Stimulated activated CD8-positive, alpha-beta memory T cell treated with anti-CD3 and anti-CD28 coated beads, Interleukin-12 subunit alpha, Interleukin-12 subunit beta, amount 100 ng/mL, for 24 hours (primary cell): ENCODE results near the gene SLC4A3.

Experiments
- DNase-seq: peaks from one replicate; pipeline ENCODE4 v3.0.0-alpha.2; 2020; ENCODE audit errors: extremely low read depth

Gene SLC4A3

DNA sequence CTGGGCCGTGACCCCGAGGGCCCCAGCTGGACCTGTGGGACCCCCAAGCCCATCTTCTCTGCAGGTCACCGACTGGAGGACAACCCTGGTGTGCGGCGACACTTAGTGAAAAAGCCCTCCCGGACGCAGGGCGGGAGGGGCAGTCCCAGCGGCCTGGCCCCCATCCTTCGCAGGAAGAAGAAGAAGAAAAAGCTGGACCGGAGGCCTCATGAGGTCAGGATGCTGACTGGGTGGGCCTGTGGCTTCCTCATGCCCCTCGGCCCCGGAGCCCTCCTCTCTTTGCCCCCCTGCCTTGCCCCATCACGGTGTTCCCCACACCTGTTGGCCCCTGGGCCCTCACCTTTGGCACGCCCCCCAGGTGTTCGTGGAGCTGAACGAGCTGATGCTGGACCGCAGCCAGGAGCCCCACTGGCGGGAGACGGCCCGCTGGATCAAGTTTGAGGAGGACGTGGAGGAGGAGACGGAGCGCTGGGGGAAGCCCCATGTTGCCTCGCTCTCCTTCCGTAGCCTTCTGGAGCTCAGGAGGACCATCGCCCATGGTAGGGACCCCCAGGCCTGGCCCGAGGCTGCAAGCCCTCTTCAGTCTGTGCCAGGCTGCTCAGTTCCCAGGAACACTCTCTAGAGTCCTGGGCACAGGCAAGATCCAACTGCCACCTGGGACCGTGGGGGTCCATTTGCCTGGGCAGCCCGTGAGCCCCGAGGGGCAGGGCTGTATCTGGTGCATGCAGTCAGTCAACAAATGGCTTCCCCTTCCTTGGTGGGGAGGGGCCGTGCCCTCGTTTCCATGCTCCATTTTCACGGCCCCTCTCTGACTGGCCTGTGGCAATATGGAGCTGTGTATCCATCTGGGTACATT lies 4.7 kb downstream of the SLC4A3 start:
- DNase-seq = no peak

DNA sequence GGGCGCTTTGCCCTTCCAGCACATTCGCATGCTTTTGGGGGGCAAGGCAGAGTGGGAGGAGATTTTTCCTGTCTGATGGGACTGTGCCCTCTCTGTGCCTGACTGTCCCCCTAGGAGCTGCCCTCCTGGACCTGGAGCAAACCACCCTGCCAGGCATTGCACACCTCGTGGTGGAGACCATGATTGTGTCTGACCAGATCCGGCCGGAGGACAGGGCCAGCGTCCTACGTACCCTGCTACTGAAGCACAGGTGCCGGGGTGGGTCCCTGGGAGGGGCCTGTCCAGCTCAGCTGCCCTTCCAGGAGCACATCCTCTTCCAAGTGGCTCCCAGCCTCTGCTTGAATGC lies 5.3 kb downstream of the SLC4A3 start:
- no peak for DNase-seq

DNA sequence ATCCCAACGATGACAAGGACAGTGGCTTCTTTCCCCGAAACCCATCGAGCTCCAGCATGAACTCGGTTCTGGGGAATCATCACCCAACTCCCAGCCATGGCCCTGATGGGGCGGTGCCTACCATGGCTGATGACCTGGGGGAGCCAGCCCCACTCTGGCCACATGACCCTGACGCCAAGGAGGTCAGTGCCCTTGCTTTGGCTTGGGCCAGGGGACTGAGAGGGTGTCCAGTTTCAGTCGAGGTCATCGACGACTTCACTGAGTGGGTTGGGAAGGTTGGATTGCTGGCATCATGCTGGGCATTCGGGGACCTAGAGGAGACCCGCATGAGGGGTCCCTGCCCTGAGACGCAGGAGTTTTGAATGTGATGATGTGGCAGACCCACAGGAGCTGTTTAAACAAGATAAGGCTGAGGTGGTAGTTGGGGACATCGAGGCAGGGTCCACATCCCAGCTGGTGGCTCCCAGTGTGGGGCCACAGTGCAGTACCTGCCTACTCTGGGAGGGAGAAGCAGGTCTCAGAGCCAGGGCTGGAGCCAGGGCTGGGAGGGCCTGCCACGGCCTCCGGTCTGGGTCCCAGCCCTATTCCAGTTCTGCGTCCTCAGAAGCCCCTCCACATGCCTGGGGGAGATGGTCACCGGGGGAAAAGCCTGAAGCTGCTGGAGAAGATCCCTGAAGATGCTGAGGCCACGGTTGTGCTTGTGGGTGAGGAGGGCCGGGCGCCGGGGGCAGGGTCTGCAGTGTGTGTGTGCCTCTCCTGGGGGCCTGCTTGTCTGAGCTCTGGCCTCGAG lies 6.0 kb downstream of the SLC4A3 start:
- no peak for DNase-seq

DNA sequence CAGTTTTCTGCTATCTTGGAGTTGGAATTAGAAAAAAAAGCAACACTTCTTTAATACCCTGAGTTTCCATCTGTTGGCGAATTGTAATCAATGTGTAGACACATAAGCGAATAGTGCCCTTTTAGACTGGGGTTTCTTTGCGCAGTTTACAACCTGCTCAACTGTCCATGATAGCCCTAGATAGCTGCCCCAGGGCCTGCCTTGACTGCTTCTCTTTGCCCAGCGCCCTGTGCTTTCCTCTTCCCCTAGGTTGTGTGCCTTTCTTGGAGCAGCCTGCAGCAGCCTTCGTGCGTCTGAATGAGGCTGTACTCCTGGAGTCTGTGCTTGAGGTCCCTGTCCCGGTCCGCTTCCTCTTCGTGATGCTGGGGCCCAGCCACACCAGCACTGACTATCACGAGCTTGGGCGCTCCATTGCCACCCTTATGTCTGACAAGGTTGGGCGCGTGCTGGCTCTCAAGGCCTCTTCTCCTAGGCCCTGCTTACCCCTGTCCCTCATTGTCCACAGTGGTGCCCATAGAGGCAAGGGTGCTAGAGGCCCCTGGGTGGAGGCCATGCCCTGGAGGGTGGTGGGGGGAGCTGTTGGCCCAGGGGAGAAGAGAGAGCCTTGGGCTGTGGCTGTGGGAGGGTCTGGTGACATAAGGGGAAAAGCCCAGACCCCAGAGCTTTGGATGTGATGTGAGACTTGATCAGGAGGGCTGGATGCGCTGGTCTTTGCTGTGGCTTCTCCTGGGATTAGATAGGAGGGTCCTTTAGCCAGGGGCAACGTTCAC lies 6.9 kb downstream of the SLC4A3 start:
- DNase-seq = no peak

DNA sequence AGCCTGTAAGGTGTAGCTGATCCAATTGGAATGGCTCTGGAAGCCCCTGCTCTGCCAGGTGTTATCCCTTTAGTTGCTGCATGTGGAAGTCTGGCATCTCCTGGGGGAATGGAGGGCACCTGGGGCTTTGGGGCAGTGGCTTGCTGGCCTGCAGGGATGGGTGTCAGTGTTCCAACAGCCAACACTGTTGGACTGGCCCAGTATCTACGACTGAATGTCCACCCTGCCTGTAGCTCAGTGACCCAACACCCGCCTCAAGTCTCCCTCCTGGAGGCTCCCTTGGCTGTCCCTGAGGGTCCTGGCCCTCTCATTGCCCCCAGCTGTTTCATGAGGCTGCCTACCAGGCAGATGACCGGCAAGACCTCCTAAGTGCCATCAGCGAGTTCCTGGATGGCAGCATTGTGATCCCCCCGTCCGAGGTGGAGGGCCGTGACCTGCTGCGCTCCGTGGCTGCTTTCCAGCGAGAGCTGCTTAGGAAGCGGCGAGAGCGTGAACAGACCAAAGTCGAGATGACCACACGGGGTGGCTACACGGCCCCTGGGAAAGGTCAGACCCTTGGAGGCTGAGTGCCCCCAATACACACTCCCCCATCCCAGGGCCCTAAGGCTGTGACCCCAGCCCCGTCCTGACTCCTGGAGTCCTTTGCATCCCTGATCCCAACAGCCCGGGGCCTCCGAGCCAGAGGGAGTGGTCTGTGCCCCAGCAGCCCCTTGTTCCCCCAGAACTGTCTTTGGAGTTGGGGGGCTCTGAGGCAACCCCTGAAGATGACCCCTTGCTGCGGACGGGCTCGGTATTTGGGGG lies 7.7 kb downstream of the SLC4A3 start:
- no peak for DNase-seq

DNA sequence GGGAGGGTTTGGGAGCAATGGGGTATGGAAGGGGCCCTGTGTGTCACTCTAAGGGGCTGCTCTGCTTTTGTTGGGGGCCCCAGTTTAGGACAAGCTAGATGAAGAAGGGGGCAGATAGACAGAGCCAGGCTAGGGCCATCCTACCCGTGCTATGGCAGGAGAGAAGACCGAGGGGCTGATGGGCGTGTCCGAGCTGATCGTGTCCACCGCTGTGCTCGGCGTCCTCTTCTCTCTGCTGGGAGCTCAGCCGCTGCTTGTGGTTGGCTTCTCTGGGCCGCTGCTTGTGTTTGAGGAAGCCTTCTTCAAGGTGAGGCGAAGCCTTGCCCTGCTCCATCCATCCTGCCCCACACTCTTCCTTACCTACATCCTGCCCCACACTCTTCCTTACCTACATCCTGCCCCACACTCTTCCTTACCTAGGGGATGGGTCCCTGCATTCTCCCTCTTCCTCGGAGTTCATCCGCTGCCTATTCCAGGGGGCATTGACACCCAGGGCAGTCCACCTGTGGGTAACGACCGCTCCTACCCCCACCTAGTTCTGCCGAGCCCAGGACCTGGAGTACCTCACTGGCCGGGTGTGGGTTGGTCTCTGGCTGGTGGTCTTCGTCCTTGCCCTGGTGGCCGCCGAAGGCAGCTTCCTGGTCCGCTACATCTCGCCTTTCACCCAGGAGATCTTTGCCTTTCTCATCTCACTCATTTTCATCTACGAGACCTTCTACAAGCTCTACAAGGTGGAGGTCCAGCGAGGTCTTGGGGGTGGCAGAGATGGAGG lies 8.9 kb downstream of the SLC4A3 start:
- DNase-seq = no peak

DNA sequence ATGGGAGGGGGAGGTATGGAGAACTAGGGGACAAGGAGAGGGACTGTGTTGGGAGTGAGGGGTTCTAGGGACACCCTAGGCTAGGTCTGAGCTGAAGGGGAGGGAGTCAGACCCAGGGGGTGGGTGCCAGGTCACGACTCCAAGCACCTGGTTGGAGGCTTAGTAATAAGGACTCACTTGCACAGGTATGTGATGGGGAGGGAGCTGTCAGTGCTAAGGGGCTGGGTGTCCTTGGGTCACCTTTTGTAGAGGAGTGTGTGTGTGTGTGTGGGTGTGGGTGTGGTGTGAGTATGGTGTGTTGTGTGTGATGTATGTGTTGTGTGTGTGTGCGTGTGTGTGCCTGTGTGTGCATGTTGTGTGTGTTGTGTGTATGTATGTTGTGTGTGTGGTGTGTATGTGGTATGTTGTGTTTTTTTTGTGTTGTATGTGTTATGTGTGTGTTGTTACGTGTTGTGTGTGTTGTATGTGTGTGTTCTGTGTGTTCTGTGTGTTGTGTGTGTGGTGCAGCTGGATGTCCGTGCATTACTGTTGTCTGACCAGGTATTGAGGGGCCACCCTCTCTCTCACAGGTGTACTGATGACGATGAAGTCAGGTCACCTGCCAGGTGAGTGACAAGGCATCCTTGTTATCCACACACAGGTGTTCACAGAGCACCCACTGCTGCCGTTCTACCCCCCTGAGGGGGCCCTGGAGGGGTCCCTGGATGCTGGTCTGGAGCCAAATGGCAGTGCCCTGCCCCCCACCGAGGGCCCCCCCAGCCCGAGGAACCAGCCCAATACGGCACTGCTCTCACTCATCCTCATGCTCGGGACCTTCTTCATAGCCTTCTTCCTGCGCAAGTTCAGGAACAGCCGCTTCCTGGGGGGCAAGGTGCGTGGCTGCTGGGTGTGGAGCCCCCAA lies 9.8 kb downstream of the SLC4A3 start:
- DNase-seq = no peak

DNA sequence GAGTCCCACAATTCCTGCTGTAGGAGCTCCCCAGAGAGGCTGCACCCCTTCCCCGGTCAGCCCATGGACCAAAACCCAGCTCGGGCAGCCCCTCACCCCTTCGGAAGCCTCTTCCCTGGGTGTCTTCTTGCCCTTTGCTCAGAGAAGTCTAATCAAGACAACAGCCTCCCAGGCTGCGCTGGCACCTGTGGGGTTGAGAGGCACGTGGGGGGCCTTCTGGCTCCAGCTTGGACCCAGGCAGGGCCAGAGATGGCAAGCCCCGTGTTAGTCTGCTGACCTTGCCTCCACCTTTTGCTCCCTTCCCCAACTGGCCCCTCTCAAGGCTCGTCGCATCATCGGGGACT lies 10.4 kb downstream of the SLC4A3 start:
- DNase-seq = no peak

DNA sequence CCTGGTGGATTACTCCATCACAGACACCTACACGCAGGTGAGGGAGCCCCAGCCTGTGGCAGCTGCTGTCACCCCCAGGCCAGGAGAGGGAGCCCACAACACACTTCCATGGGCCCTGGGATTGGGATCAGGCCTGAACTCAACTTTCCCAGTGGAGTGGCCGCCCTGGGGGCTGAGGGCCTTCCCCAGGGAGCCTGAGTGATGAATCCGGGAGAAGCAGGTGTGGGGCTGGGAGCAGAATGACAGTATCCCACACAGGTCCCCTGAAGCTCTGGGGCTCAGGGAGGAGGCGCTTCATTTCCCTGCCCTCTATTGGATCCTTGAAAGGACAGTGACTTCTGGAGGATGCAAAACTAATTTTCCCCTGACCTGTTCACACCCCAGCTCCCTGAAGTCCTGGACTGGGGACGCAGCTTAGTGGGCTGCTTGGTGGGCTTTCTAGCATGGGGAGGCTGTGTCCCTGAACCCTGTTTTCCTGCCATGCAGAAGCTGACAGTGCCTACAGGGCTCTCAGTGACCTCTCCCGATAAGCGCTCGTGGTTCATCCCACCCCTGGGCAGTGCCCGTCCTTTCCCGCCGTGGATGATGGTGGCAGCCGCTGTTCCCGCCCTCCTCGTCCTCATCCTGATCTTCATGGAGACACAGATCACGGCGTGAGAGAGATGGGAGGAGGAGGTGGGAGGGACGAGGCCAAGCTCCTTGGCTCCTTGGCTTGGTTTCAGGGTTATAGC lies 11.0 kb downstream of the SLC4A3 start:
- DNase-seq = no peak

DNA sequence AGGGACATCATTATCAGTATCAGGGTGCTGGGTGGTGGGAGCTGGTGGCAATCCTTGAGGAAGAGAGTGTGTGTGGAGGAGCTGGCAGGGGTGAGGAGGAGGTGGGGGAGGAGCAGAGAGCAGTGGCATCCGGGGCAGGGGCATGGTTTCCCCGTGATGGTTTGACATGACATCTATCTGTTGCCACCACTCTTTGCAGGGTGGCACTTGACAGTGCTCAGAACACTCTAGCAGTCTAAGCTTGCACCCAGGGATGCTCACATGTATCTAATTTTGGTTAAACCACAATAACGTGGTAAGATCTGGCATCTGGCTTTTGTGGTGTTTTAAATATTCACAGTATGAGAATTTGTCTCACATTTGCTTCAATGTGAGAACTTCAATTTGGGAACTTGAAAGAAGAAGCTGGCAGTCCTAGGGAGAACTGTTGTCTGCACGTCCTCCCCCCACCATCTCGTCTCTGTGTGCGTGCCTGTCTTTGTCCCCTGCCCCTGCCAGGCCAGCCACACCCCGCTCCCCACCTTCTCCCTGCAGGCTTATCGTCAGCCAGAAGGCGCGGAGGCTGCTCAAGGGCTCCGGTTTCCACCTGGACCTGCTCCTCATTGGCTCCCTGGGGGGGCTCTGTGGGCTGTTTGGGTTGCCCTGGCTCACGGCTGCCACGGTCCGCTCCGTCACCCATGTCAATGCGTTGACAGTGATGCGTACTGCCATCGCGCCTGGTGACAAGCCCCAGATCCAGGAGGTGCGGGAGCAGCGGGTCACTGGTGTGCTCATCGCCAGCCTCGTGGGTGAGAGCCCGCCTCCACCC lies 11.7 kb downstream of the SLC4A3 start:
- DNase-seq = no peak

DNA sequence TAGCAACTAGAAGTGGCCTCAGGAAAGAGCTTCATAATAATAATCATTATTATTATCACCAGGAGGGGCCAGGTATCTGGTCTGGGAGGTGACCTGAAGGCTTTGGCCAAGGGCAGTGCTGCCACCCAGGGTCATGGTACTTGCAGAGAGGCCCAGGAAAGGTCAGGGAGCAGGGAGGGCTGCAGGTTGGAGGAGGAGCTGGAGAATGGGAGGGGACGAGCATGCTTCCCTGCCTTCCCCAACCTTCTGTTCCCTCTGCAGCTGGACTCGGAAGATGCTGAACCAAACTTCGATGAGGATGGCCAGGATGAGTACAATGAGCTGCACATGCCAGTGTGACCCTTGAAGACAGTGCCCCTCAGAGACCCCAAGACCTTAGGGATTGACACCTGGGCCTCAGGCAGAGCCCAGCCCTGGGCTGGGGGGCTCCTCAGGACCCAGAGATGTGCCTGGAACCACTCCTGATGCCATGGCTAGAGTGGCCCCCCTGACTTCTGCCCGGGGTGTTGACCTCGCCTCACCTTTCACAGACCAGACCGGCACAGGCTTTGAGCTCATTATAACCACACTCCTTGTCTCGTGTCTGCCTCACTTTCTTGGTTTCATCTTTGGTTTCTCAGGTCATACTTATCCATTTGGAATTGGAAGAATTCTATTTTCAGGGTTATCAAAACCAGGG lies 14.1 kb downstream of the SLC4A3 start:
- DNase-seq = no peak

DNA sequence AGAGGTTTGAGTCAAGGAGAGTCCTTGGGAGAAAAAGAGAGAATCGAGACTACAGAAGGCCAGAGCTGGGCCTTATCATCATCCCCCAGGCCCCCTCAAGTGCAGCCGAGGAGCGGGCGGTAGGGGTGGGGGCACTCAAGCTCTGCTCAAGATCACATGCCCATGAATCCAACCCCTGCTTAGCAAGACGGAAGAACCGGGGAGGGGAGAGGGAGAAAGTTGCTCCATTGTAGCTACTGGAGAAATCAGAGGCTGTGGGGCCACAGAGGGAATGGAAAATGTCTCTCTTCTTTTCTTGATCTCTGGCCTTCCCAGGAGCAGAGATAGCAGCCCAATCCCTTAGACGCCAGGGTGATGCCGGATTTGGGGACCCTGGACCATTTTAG lies 14.6 kb downstream of the SLC4A3 start:
- no peak for DNase-seq

DNA sequence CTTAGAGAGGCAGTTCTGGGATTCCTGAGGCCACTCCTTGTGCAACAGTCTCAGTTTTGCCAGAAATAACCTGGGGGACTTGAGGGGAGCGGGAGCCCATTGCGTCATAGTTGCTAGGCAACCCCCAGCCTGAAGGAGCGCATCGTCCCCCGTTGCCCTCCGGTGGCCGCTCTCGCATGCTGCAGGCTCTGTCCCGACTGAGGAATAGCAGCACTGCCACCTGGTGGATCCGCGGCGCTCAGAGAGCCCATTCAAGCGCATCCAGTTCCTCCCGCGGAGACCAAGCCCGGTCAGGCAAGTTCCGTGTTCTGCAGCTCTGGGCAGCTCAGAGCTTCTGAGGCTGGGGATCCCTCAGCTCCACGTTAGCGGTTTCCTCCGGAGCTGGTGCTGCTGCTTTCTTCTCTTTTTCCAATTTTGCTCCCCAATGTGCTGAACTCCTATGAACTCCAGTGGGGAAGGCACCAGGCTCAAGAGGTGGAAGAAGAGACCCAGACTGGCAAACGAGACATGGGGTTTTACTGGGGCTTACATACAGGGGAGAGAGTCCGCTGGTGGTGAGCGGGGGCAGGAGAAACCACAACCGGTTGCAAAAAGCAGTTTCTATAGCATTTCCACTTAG lies 15.1 kb downstream of the SLC4A3 start:
- peak; percentile 74 for DNase-seq

DNA sequence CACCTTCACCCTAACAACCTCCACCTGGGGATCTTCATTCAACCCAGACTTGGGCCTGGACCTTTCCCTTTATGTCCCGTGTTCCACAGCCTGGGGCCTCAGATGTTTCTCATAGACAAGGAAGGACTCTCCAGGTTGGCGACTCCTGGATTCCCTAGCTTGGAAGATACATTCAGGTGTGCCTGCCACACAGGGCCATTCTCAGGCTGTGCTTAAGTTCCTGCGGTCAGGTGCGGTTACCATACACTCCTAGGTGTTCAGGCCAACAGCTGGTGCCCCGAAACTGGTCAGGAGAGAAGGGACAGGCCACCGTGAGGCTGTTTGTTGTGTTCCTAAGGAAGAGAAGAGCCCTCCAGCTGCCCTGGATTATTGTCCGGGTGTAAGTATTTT lies 15.6 kb downstream of the SLC4A3 start:
- DNase-seq = no peak

DNA sequence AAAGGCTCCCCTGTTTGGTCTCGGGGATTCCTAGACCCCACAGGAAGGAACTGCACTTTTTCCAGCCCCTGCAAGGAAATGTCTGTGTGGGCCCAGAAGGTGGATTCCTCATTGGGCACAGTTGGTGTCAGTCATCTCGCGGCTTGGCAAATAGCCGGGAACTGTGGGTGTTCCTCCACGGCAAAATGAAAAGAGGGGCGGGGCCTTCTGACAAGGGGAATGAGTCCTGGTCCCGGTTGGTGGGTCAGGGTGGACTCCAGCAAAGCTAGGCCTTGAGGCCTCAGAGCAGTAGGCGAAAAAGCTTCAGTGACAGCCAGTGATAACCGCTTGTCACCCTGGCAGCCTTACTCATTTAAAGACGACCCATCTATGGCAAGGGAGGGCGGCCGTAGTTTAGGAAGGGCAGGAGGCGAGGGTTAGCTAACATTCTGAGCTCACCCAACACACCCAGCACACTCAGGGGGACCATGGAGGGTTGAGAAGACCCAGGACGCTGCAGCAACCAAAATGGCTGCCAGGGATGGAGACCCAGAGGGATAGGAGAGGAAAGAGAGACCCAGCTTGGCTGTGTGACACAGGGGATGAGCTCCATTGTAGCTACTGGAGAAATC lies 16.5 kb downstream of the SLC4A3 start:
- DNase-seq = no peak

DNA sequence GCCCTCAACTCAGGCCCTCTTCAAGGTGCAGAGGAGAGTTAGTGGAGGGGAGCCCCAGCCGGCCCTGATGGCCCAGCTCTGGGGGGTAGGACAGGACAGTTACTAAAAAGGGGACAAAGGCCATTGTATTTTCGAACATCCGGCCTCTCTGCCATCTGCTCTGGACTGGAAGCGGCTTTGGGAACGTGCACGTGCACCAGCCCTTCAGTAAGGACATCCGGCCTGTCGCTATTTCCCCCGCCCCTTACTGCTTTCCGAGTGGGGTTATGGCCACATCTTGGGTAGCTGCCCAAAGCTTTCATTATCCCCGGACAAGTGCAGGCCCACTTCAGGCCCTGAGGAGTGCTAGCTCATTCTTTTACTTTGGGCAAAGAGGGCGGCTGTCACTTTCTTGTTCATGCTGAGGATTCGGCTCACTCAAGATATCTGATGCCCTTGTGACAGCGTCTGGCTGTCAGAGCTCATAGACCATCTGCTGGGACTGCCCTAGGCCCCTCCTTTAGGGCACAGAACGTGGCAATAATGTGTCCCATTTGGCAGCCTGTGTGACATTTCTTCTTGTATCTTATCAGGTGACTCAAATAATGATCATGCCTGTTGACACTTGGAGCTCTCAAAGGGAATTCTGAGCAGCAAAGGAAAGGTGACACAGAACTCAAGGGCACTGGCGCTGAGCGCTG lies 17.5 kb downstream of the SLC4A3 start:
- no peak for DNase-seq
